Common myeloid progenitor, CD34-positive (primary cell): ENCODE data around the gene KAZN.

ENCODE experiments used
- CTCF ChIA-PET: fragments of 350-600 bp; sonication (Branson Sonifier 250); formaldehyde crosslinking; loops from one replicate; lab custom pipeline; 2021; ENCODE audit warnings: antibody characterized with exemption; lab: Charles Lee
- POLR2A ChIA-PET: fragments of 350-600 bp; sonication (Branson Sonifier 250); formaldehyde crosslinking; loops from one replicate; lab custom pipeline; 2021; ENCODE audit warnings: antibody characterized with exemption; lab: Charles Lee
- DNase-seq, 3 donors: peaks; one replicate each; pipeline versions ENCODE4 v3.0.0 to v3.0.0-alpha.2; 2013
- H3K27ac ChIP-seq, 2 experiments: 1 replicate in 1 of 2; 2 replicates in 1 of 2; pipeline ENCODE4 v1.7.0; 2013; ENCODE audit warnings: inconsistent platforms in 2 of 2, low read length in 2 of 2, mild to moderate bottlenecking in 2 of 2, low read depth in 1 of 2, moderate library complexity in 1 of 2; ENCODE audit not compliant: severe bottlenecking in 2 of 2, insufficient read depth in 1 of 2, poor library complexity in 1 of 2
- H3K27me3 ChIP-seq, 5 experiments: replicated peaks in 2 of 5; 1 replicate in 3 of 5; 2 replicates in 2 of 5; pipeline versions ENCODE4 v1.6.1 to v1.7.0; 2013; ENCODE audit warnings: low read length in 4 of 5, mild to moderate bottlenecking in 2 of 5, moderate library complexity in 2 of 5, inconsistent platforms in 1 of 5; ENCODE audit not compliant: insufficient read depth in 5 of 5, control insufficient read depth in 4 of 5
- H3K36me3 ChIP-seq, 4 experiments: 1 replicate in 2 of 4; 2 replicates in 2 of 4; pipeline versions ENCODE4 v1.6.1 to v1.7.0; 2013; ENCODE audit warnings: low read length in 3 of 4, control low read depth in 1 of 4, mild to moderate bottlenecking in 1 of 4; ENCODE audit not compliant: control insufficient read depth in 4 of 4, insufficient read depth in 4 of 4
- H3K4me1 ChIP-seq, 4 experiments: 1 replicate in 3 of 4; 2 replicates in 1 of 4; pipeline versions ENCODE4 v1.6.1 to v1.7.1; 2013; ENCODE audit warnings: low read length in 3 of 4, mild to moderate bottlenecking in 3 of 4, control low read depth in 1 of 4, inconsistent platforms in 1 of 4, moderate library complexity in 1 of 4; ENCODE audit not compliant: control insufficient read depth in 4 of 4, insufficient read depth in 4 of 4; ENCODE audit errors: control extremely low read depth in 1 of 4
- H3K4me3 ChIP-seq, 7 experiments: 1 replicate in 4 of 7; 2 replicates in 3 of 7; pipeline versions ENCODE4 v1.5.1 to v1.7.0; 2013; ENCODE audit warnings: mild to moderate bottlenecking in 7 of 7, low read length in 6 of 7, moderate library complexity in 6 of 7, inconsistent platforms in 2 of 7, low read depth in 2 of 7, control low read depth in 1 of 7; ENCODE audit not compliant: insufficient read depth in 4 of 7, control insufficient read depth in 1 of 7; ENCODE audit errors: extremely low read depth in 1 of 7
- H3K9me3 ChIP-seq, 5 experiments: 1 replicate in 4 of 5; 2 replicates in 1 of 5; pipeline versions ENCODE4 v1.6.1 to v1.7.1; 2013; ENCODE audit warnings: low read length in 4 of 5, mild to moderate bottlenecking in 2 of 5, inconsistent platforms in 1 of 5, low read depth in 1 of 5, moderate library complexity in 1 of 5; ENCODE audit not compliant: control insufficient read depth in 4 of 5, insufficient read depth in 2 of 5; ENCODE audit errors: control extremely low read depth in 1 of 5
- WGBS: methylation state at CpG from one replicate; pipeline ENCODE4 v1.1.5; 2013; ENCODE audit not compliant: insufficient coverage; 5-methylcytosine and 5-hydroxymethylcytosine counted together

The KAZN gene

GRCh38 chr1:14881775-14882672 lies 283.5 kb downstream of the KAZN start:
- ChIA-PET CTCF (interaction anchor here (0.6 kb wide), 1 partner anchor 39 kb away, joined by 4 read pairs; no protein-coding TSS in a partner anchor), POLR2A (interaction anchor here (0.7 kb wide), 1 partner anchor 1644 kb away, joined by 3 read pairs; no protein-coding TSS in a partner anchor)
- Histone ChIP-seq H3K4me1 (peaks cover 0 to 8% (median 0%) of the 10 kb centered on the region in 4 experiments), H3K9me3 (peaks cover 0 to 3% (median 0%) of the 10 kb centered on the region in 5 experiments), H3K27me3 (peaks cover 0 to 2% (median 0%) of the 10 kb centered on the region in 5 experiments), H3K36me3 (no peaks in the 10 kb centered on the region), H3K27ac (no peak overlapping the region), H3K4me3 (no peak overlapping the region)
- 75% methylated on average over 8 of the region's 9 CpGs for WGBS
- peak in 2 of 3 donors; percentile 28 to 36 for DNase-seq

DNA sequence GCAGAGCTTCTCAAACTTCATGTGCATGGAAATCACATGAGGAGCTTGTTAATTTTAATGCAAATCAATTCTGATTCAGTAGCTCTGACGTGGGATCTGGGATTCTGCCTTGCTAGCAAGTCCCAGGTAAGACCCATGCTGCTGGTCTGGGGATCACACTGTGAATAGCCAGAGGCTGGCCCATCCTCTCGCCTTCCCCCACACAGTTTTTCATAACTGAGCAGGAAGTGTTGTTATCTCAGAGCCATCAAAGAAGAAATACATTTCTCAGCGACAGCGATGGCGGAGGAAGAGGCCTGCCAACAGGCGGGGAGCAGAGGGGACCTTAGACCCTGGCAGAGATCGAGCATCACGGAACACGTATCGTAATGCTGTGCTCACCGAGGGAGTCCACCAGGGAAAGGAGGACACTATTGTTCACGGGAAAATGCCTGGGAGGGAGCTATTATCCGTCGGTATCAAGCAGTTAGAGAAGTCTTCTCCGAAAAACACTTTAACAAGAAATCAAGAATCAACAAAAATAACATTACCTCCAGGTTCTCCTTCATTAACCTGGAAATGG lies 286.2 kb downstream of the KAZN start:
- CTCF ChIA-PET: no interaction called here
- 55% methylated on average over 14 of the region's 15 CpGs for WGBS
- H3K4me3 ChIP-seq: no peak overlapping the region

GRCh38 chr1:14887044-14887566 lies 288.6 kb downstream of the KAZN start:
- Histone ChIP-seq H3K9me3 (no peaks in the 10 kb centered on the region), H3K36me3 (no peaks in the 10 kb centered on the region), H3K4me3 (no peak overlapping the region), H3K27me3 (peaks cover 0 to 5% (median 0%) of the 10 kb centered on the region in 5 experiments), H3K4me1 (peaks cover 0 to 8% (median 0%) of the 10 kb centered on the region in 4 experiments), H3K27ac (no peak overlapping the region)
- ChIA-PET CTCF (no interaction called here), POLR2A (no interaction called here)
- 100% methylated on average over 4 of the region's 5 CpGs for WGBS
- no peak for DNase-seq

More for the DNA sequence above, 286.2 kb downstream of the KAZN start:
- Histone ChIP-seq H3K4me1 (peaks cover 0 to 8% (median 0%) of the 10 kb centered on the region in 4 experiments), H3K27ac (no peak overlapping the region), H3K36me3 (no peaks in the 10 kb centered on the region), H3K9me3 (peaks cover 0 to 3% (median 0%) of the 10 kb centered on the region in 5 experiments), H3K27me3 (peaks cover 0 to 2% (median 0%) of the 10 kb centered on the region in 5 experiments)
- DNase-seq: peak in 1 of 3 donors; percentile 15
- POLR2A ChIA-PET: no interaction called here

GRCh38 chr1:14887764-14888350 lies 289.4 kb downstream of the KAZN start:
- Histone ChIP-seq H3K27me3 (peaks cover 0 to 7% (median 2%) of the 10 kb centered on the region in 5 experiments), H3K36me3 (no peaks in the 10 kb centered on the region), H3K9me3 (no peaks in the 10 kb centered on the region), H3K27ac (no peak overlapping the region), H3K4me3 (no peak overlapping the region), H3K4me1 (peaks cover 0 to 6% (median 0%) of the 10 kb centered on the region in 4 experiments)
- ChIA-PET POLR2A (no interaction called here), CTCF (no interaction called here)
- 89% methylated on average over 11 of the region's 13 CpGs for WGBS
- DNase-seq: no peak

GRCh38 chr1:14888374-14888773 lies 289.9 kb downstream of the KAZN start:
- peaks cover 0 to 6% (median 0%) of the 10 kb centered on the region in 4 experiments for H3K4me1 ChIP-seq
- ChIA-PET CTCF (no interaction called here), POLR2A (no interaction called here)
- no peaks in the 10 kb centered on the region for H3K36me3 ChIP-seq
- 79% methylated on average over 6 of the region's 10 CpGs for WGBS
- no peak overlapping the region for H3K4me3 ChIP-seq
- no peaks in the 10 kb centered on the region for H3K9me3 ChIP-seq
- H3K27ac ChIP-seq: no peak overlapping the region
- H3K27me3 ChIP-seq: peaks cover 0 to 7% (median 2%) of the 10 kb centered on the region in 5 experiments
- DNase-seq: no peak

- ChIA-PET CTCF (no interaction called here), POLR2A (no interaction called here)
- no peaks in the 10 kb centered on the region for H3K4me1 ChIP-seq
- H3K27ac ChIP-seq: no peak overlapping the region
- no peak for DNase-seq
- H3K9me3 ChIP-seq: no peaks in the 10 kb centered on the region
- WGBS: 94% methylated on average over 12 of the region's 13 CpGs
- H3K27me3 ChIP-seq: peaks cover 0 to 7% (median 2%) of the 10 kb centered on the region in 5 experiments
- no peaks in the 10 kb centered on the region for H3K36me3 ChIP-seq
- H3K4me3 ChIP-seq: no peak overlapping the region
Observed at GRCh38 chr1:14889825-14890440, 291.4 kb downstream of the KAZN start.
